DMS 273 (cell line): ENCODE data around the gene PEAR1.

Experiments used
- DNase-seq: peaks from one replicate; lab custom pipeline; 2025; ENCODE audit not compliant: unreplicated experiment; lab: John Stamatoyannopoulos, UW

Gene PEAR1

GRCh38 chr1:156881663-156882062 is 11.9 kb upstream of the PEAR1 start:
- DNase-seq: no peak

GRCh38 chr1:156882543-156882942 is 11.0 kb upstream of the PEAR1 start:
- DNase-seq: no peak

GRCh38 chr1:156883919-156884318 is 9.6 kb upstream of the PEAR1 start:
- DNase-seq: no peak

- DNase-seq: no peak
These were observed 8.8 kb upstream of the PEAR1 start for GRCh38 chr1:156884560-156885184.

GRCh38 chr1:156885314-156885713 is 8.2 kb upstream of the PEAR1 start:
- DNase-seq: no peak

GRCh38 chr1:156885880-156886355 is 7.6 kb upstream of the PEAR1 start:
- DNase-seq: no peak

GRCh38 chr1:156886583-156887281 is 6.8 kb upstream of the PEAR1 start:
- no peak for DNase-seq

GRCh38 chr1:156887317-156887716 is 6.2 kb upstream of the PEAR1 start:
- DNase-seq: no peak

- DNase-seq: no peak
These were observed 5.8 kb upstream of the PEAR1 start for GRCh38 chr1:156887734-156888133.

GRCh38 chr1:156889802-156890580 is 3.5 kb upstream of the PEAR1 start:
- peak; percentile 89 for DNase-seq

- peak; percentile 97 for DNase-seq
These were observed 1.1 kb upstream of the PEAR1 start for GRCh38 chr1:156892190-156893047.

- DNase-seq: no peak
These were observed 483 bp downstream of the PEAR1 start for GRCh38 chr1:156894001-156894400.

- no peak for DNase-seq
These were observed 1.4 kb downstream of the PEAR1 start for GRCh38 chr1:156894711-156895454.

GRCh38 chr1:156895455-156895812 is 1.9 kb downstream of the PEAR1 start:
- DNase-seq: no peak

GRCh38 chr1:156895927-156896326 is 2.4 kb downstream of the PEAR1 start:
- DNase-seq: no peak

- DNase-seq: no peak
These were observed 3.0 kb downstream of the PEAR1 start for GRCh38 chr1:156896490-156897033.

GRCh38 chr1:156897078-156897825 is 3.7 kb downstream of the PEAR1 start:
- DNase-seq: no peak

- no peak for DNase-seq
These were observed 4.6 kb downstream of the PEAR1 start for GRCh38 chr1:156898161-156898566.

GRCh38 chr1:156898971-156899664 is 5.6 kb downstream of the PEAR1 start:
- DNase-seq: no peak
